GM19043 (cell line): ENCODE results near the gene NFIC.
"Not testable (repeated sequence)": the region's sequence is repeated elsewhere in the genome, so short reads cannot be mapped to it uniquely, and the experiment has no call there.

Source experiments
- ATAC-seq: cut with Tn5 transposase; IDR thresholded peaks from one replicate; pipeline ENCODE4 v1.9.1; 2021; ENCODE audit warnings: low read depth; ENCODE audit not compliant: unreplicated experiment

Gene NFIC

DNA sequence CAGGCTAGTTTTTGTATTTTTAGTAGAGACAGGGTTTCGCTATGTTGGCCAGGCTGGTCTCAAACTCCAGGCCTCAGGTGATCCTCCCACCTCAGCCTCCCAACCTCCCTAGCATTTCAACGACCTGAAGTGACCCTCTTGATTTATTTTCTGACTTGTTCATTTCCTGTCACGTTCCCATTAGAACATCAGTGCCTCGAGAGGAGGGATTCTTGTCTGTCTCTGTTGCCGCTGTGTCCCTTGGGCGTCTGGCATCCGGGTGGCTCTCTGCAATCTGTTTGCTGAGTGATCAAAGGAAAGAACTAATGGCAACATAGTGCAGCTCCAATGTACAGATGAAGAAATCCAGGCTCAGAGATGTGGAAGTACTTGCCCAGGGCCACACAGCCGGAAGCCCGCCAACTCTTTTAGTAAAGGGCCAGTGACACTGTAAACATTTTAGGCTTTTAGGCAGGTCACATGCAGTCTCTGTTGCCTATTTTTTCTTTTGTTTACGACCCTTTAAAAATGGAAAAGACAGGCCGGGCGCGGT is 47.5 kb downstream of the NFIC start:
- ATAC-seq, result no peak

DNA sequence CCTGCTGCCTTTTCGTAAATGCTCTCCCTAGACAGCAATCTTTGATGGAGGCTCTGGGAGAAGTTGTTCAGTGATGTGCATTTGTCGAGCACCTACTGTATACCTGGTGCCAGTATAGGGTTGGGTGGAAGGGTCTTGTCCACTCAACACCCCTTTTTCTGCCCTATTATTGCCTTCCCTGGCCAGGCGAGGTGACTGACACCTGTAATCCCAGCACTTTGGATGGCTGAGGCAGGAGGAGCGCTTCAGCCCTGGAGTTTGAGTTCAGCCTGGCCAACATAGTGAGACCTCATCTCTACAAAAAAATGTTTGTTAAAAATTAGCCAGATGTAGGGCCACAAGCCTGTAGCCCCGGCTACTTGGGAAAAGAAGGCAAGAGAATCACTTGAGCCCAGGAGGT is 49.3 kb downstream of the NFIC start:
- no peak for ATAC-seq

DNA sequence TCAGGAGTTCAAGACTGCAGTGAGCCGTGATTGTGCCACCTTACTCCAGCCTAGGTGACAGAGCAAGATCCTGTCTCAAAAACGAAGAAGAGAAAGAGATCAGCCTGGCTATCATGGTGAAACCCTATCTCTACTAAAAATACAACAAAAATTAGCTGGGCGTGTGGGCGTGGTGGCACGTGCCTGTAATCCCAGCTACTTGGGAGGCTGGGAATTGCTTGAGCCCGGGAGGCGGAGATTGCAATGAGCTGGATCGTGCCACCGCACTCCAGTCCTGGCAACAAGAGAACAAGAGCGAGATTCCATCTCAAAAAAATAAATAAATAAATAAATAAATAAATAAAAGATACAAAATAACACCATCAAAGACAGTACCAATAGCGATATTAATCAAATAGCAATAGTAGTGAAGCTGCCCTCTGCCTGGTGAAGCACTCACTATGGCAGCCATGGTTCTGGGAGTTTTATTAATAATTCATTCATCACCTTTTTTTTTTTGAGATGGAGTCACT is 53.9 kb downstream of the NFIC start:
- ATAC-seq, result no peak

DNA sequence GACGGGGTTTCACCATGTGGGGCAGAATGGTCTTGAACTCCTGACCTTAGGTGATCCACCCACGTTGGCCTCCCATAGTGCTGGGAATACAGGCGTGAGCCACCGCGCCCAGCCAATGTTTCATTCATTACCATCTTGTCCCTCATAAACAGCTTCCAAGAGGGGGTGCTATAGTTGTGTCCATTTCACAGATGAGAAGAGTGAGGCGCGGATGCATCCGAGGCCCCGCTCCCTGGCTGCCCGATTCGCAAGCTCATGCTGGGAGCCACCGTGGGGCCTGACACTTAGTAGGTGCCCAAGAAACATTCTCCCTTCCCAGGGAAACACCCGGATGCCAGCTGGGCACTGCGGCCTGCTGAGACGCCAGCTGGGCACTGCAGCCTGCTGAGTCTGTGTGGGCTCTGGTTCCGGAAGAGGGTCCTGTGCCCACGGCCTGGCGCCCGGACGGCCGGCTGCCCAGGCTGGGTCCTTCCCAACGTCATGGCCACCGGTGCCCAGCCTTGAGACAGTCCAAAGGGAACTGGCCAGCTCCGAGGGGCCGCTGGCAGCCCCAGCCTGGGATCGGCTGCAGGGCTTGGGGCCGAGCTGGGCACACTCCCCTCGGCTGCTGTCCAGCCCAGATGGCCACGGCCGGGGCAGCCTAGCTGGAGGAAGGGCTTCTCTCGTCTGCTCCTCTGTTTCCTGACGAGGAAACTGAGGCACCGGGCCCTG is 54.7 kb downstream of the NFIC start:
- no peak for ATAC-seq

DNA sequence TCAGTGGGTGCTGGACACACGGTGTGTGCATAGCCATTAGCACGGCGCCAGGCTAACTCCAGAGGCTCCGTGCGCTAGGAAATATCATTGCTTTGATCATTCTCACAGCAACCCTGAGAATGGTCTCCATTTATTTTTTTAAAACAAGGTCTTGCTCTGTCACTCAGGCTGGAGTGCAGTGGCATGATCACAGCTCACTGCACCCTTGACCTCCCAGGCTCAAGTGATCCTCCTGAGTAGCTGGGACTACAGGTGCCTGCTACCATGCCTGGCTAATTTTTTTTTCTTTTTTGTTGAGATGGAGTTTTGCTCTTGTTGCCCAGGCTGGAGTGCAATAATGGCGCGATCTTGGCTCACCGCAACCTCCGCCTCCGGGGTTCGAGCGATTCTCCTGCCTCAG is 55.3 kb downstream of the NFIC start:
- not testable (repeated sequence) for ATAC-seq

DNA sequence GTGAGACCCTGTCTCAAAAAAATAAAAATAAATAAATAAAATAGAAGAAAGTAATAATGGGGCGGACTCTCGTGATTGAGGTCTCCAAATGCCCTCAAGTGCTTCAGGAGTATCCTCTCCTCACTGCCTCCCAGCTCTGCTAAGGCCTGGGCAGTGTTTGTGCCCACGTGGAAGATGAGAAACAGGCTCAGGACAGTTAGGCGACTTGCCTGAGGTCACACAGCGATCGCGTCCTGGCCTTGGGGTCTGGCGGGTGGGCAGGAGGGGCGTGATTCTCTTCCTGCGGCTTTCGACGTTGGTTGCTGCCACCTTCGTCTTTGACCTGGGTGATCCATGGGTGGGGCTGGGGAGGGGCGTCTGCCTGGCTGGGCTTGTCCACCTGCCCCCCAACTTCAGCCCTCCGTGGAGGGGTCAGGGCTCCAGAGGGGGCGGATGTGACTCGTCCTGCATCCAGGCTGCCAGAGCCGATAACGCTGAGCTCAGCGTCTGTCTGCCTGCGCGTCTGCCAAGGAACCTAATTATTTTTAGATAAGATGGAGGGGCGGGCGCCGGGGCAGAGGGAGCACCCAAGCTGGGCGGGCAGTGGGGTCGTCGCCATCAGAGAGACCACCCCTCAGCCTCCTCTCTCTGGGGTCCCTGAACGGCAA is 56.9 kb downstream of the NFIC start:
- ATAC-seq, result no peak

DNA sequence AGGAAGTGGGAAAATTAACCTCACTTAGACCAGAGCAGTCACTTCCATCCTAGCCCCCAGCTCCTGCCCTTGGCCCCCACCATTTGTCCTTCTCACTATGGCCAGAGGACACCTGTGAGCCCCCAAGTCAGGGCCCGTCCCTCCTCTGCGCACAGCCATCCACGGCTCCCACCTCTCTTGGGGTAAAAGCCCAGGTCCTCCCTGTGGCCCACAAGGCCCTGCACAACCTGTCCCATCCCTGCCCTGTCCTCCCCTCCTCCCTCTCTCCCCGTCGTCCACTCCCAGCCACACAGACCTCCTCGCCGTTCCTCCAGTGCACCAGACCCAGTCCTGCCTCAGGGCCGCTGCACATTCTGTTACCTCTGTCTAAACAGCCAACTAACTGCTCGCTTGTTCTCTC is 60.0 kb downstream of the NFIC start:
- ATAC-seq, result no peak

DNA sequence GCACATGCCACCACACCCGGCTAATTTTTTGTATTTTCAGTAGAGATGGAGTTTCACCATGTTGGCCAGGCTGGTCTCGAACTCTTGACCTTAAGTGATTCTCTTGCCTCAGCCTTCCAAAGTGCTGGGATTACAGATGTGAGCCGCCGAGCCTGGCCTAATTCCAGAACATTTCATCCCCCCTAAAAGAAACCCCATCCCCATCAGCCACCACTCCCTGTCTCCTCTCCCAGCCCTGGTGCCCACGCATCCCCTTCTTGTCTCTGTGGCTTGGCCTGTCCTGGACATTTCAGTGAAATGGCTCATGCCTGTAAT is 63.9 kb downstream of the NFIC start:
- ATAC-seq, result not testable (repeated sequence)

DNA sequence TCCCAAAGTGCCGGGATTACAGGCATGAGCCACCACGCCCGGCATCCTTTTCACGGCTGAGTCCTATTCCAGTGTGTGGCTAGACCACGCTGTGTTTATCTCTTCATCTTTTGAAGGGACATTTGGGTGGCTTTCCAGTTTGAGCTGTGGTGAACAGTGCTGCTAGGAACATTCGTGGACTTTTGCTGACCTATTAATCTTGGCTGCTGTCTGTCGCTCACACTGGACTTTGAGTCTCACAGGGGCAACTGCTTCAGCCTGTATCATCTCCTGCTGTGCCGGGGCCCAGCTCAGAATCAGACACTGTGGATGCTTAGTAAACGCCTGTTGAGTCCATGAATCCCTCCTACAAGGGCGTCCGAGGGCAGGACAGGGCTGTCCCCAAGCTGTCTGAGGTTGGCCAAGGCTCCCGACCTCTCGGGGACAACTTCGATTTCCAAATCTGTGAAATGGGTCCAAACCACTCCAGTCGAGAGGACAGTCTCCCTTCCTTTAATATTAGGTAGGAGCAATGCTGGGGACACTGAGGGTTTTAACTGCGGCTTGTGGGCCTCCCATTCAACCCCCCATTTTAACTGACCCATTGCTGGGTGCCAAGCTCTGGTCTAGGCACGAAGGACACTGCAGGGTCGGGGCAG is 65.5 kb downstream of the NFIC start:
- ATAC-seq, result no peak

DNA sequence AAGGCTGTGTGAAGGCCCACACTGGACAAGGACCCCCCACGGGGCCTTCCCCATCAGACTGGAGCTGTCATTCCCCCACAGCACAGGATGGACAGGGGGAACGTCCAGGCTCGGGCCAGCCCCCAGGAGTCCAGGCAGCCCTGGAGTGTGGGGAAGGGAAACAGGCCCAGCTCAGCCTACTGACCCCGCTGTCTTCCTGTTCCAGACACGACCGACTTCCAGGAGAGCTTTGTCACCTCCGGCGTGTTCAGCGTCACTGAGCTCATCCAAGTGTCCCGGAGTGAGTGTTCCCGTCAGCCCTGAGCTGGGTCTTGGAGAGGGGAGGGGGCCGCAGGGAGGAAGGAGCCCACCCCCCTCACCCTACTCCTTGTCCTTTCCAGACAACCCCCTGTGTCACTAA is 66.9 kb downstream of the NFIC start:
- ATAC-seq, result no peak

DNA sequence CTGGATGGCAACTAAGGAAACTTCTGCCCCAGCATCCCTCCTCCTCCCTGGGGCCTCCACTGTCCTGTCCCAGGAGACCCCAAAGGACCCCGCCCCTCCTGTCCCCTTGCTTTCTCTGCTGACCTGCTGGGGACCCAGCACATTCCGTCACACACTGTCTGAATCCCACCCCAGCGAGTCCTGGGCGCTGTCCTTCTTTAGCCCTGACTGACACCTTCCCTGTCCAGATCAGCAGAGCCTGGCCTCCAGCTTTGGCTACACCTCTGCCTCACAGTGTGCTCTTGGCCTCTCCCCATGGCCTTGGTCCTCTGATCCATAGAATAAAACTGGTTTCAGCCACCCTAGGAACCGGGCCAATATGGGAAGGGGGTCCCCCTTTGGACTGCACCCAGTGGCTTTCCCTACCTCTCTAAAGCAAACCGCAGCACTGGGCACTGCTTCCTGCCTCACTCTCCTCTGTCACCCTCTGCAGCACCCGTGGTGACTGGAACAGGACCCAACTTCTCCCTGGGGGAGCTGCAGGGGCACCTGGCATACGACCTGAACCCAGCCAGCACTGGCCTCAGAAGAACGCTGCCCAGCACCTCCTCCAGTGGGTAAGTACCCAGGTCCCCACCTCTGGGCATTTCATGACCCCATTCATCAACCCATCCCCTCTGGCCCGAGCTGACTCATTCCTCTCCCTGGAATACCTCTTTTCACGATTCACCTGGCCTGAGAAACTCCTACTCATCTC is 67.6 kb downstream of the NFIC start:
- no peak for ATAC-seq

DNA sequence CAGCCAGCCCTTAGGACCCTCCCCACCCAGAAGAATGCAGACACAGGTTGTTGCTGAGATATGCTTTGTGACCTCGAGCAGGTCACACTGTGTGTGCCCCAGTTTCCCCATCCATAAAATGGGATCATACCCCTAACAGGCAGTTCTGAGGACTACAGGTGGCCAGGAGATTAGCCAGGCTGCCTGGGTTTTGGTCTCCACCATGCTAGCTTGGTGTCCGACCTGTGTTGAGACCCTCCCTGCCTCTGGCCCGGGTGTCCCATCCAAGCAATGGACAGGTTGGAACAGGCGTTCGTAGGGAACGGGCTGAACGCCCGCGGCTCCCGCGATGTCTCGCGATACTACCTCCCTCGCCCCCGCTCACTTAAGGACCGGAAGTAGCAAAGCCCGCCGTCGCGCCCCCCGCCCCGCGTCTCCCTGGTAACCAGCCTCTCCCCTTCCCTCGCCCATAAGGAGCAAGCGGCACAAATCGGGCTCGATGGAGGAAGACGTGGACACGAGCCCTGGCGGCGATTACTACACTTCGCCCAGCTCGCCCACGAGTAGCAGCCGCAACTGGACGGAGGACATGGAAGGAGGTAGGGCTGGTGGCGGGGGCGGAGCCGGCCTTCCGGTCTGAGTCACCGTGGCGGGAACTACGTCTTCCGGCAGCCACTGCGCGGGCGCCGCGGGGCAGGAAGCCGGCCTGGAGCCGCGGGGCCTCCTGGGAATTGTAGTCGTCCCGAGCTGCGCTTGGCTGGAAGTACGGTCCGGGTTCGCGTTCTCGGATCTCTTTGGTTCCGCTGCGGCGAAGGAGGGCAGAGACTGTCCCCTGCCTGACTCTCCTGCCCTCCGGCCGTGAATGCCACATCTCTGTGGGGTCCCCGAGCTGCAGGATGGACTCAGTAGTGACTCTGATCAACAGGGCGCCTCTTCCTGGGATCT is 68.5 kb downstream of the NFIC start:
- ATAC-seq, result peak; percentile 69

DNA sequence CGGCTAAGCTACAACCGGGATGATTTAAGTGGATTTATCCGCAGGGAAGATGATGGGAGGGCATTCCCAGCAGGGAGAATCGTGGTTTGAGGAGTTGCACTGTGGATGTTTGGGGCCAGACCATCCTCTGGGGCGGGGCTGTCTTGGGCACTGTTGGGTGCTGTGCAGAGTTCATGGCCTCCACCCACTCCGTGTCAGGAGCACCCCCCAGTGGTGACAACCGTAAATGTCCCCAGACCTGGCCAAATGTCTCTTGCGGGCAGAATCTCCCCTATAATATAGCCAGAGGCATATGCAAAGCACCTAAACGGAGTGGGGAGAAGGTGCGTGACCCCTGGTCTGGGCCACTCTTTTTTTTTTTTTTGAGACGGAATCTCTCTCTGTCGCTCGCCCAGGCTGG is 73.7 kb downstream of the NFIC start:
- no peak for ATAC-seq

DNA sequence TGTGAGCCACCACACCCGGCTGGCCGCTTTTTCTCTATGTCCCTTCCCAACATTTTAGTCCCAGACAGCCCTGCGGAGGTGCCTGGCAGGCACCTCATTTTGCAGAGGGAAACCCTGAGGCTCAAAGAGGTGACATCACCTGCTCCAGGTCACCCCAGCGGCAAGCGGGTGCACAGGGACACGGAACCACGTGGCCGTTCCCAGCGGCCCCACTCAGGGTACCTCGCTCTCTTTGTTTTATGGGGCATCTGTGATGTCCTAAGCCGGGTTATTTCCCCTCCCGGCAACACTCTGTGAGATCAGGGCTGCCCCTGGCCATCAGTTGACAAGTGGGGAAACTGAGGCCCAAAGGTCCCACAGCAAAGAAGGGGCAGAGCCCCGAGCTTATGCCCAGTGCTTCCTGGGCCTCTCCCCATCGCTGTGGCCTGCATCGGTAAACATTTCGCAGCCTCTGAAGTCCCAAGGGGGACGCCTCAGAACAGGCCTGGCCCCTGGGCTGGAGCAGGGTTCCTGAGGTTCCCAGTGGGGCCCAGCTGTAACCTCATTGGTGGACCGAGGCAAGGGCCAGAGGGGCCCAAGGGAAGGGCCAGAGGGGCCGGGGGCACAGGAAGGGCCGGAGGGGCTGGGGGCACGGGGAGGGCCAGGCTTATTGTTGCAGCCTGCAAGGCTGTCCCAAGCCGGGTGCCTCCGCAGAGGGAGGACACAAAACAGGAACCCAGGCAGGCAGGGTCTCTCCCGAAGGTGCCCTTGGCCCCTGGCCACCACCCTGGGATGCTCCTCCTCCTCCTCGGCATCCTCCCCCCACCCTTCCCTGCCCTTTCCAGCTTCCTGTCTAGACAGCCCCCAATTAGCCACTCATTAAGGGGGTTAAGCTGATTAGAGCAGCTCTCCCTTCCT is 75.0 kb downstream of the NFIC start:
- no peak for ATAC-seq

DNA sequence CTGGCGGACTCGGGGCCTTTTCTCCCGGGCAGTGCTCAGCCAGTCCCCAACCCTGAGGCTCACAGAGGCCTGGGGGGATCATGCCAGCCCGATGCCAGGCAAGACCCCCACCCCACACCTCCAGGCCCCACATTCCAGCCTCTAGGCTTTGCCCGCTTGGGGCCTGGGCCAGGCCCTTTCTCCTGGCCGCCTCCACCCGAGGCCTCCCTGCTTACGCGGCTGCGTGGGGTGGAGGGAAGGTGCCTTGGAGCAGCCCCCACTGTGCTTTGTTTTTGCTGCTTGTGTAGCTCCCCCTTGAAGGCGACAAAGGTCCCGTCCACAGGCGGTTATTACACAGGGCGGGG is 75.6 kb downstream of the NFIC start:
- no peak for ATAC-seq

DNA sequence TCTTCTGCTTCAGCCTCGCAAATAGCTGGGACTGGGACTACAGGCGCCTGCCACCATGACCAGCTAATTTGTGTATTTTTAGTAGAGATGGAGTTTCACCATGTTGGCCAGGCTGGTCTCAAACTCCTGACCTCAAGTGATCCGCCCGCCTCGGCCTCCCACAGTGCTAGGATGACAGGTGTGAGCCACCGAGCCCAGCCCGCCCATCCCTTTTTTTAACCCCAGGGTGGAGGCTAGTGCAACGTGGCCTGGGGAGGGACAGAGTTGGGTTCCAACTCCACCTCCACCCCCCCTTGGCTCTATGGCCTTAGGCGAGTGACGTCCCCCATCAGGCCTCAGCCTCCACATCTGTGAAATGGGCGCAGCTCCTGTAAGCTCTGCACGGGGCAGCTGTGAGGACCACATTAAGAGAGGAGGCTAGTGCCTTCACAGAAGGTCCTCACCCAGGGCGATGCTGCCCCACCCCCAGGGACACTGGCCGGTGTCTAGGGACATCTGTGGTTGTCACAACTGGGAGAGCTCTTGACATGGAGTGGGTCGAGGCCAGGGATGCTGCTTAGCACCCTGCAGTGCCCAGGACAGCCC is 76.2 kb downstream of the NFIC start:
- no peak for ATAC-seq

DNA sequence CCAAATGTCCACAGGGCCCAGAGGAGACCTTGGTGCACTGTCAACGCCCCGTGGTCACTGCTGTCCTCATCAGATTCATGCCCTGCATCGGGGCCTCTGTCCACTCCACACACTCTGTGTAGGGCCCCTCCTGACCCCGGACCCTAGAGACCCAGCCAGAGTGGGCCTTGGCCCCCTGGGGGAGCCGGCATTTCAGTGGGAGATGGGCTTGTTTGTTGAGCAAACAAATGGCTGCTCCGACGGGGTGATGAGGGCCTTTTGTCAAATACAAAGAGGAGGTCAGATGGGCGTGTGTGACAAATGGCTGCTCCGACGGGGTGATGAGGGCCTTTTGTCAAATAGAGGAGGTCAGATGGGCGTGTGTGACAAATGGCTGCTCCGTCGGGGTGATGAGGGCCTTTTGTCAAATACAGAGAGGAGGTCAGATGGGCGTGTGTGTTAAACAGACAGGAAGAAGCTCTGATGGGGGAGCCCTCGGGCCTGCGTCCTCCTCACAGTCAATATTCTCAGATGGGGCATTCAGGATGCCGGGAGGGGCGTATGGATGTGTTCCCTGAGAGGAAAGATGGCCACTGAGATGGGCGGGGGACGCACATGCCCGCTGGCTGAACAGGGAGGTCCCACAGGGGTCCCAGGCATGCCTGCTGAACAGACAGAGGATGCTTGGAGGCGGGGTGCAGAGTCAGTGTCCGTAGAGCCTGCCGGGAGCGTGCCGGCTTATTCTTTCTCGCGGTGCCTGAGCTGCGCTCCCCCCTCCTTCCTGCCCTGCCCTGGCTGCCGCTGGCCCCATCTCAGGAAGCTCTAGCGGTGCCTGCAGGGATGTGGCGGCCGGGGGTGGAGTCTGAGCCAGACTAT is 77.7 kb downstream of the NFIC start:
- ATAC-seq, result no peak

DNA sequence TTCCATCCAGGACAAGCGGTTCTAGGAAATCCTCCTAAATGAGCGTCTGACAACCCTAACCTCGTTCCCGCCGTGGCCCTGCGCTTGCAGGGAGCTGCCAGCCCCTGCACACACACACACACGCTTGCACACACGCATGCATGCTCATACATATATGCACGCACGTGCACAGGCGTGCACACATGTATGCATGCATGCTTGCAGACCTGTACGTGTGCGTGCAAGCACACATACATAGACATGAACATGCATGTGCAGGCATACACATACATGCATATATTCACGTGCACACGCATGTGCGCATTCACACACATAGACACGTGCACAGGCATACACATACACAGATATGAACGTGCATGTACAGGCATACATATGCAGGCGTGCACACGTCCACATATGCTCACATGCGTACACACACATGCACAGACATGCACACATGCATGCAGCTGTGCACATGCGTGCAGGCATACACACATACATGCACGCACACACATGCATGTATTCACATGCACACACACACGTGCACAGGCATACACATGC is 78.4 kb downstream of the NFIC start:
- no peak for ATAC-seq
